Breast epithelium (tissue), 3 donors: Measurements from ENCODE around the gene ZNF850.

Source experiments
- CTCF ChIP-seq, 3 donors: fragments of 450-650 bp; IDR thresholded peaks; one replicate each; pipeline ENCODE4 v1.5.1; 2016 to 2017; ENCODE audit warnings: antibody characterized with exemption in 3 of 3, mild to moderate bottlenecking in 3 of 3, moderate library complexity in 3 of 3
- POLR2AphosphoS5 ChIP-seq, 3 donors: sonication (generic); formaldehyde crosslinking; IDR thresholded peaks; one replicate each; pipeline ENCODE4 v1.6.1; 2017; ENCODE audit warnings: antibody characterized with exemption in 3 of 3

GRCh38 chr19:36707134-36707533 is 65.5 kb downstream of the ZNF850 start:
- no peak for TF ChIP-seq CTCF (IDR thresholded peaks at IDR 0.05)
- no peak for TF ChIP-seq POLR2AphosphoS5 (IDR thresholded peaks at IDR 0.05)
